NCI-H748 treated with DMSO at 0.1 percent for 48 hours (cell line): ENCODE data around the gene HTD2.
"Not testable (repeated sequence)": the region's sequence is repeated elsewhere in the genome, so short reads cannot be mapped to it uniquely, and the experiment has no call there.

Source experiments
- DNase-seq: peaks from one replicate; lab custom pipeline; 2025; lab: John Stamatoyannopoulos, UW

HTD2 gene

DNA sequence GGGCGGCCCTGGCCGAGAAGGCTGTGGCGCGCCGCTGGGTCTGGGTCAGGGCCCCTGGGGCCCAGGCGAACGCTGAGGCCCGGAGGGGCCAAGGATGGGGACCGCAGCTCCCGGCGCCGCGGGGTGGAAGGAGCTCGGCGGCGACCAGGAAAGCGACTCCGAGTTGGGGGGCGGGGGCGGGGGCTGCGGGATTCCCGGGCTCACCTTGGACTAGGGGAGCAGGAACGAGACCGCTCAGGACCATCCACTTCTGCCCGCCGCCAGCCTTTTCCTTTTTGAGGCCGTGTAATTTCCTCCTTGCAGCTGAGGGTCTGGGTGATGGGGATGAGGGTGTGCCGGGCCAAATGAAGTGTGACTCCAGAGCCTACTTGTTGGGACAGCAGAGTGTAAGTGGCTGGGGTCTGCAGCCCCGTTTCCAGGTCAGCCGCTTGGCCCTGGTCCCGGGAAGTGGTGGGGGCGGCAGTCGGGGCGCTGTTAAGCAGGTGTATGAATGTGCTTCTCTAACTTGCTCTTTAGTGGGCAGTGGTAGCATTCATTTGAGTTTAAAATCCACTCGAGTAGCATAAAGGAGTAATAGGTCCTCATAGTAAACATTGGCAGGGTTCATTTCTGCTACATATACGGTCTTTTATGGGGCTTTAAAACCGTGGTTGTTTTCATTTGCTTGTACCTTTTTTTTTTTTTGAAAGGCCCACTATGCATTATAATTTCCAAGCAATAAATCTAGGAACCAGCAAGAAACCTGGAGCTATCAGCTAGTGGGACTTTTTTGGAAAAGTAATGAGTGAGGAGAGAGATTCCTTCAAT lies 27.1 kb downstream of the HTD2 start:
- DNase-seq: peak; percentile 5

DNA sequence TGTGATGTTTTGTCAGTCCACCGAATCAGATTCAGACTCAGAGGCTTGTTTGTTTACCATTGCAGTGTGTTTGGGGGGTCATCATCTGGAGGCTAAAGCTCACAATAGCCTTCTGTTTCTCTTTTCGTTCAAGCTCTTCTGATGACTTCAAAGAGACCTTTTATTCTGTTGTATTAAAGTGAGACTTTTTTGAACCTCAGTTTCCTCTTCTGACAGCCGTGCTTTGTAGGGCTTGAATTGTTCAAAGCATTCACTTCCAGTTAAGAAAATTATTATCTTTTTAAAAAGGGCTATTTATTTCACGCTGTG lies 27.6 kb downstream of the HTD2 start:
- no peak for DNase-seq

DNA sequence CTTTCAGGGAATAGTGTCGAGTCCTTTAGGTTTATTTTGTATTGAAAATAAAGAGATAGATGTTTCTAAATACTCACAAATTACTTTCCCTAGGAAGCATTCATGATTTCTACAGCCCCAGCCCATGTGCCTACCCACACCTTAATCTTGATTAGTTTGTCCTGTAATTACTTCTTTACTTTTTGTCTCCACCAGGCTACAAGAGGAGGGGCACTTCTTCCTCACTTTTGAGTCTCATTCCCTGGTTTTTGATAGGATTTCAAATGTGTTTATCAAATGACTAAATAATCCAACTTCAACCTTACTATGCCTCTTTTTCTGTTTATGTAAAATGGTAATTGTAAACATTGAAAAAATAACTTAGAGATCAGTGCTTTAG lies 28.2 kb downstream of the HTD2 start:
- DNase-seq: no peak

DNA sequence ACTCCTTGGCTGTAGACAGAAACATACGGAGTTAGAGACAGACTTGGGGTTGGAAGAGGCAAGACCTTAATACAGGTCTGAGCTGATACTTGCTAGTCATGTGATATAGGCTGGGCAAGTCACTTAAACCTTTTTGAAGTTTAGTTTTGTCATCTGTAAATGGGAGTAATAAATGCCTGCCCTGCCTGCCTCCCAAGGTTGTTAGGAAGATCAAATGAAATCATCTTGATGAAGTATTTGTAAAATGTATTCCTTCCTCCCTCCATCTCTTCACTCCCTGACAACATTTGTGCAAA lies 29.3 kb downstream of the HTD2 start:
- DNase-seq: no peak

DNA sequence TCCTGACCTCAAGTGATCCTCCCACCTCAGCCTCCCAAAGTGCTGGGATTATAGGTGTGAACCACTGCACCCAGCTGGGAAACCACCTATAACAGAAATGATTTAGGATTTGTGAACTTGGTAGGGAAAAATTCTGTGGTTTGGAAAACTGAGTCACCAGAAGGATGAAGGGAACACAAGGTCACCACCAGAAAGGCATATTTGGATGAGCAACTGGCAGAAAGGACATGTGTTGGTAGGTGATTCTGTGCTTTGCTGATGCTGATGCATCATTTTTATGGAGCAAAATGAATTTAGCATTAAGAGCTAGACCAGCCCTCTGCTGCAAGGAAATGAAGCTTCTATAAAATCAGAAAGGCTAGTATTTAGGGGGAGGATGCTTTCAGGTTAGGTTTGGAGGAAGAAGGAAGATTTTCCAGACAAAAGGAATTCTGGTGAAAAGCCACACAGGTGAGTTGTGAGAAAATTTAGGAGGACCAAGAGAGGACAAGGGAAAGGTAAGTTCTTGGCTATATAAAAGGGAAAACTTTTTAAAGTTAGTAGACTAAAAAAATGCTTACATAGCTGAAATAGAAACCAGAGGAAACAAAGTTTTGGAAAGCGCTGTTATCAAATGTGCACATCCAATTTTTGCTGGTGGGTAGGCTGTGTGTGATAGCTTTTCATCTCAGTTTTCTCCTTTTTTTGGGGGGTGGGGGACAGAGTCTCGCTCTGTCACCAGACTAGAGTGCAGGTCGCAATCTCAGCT lies 30.0 kb downstream of the HTD2 start:
- no peak for DNase-seq

DNA sequence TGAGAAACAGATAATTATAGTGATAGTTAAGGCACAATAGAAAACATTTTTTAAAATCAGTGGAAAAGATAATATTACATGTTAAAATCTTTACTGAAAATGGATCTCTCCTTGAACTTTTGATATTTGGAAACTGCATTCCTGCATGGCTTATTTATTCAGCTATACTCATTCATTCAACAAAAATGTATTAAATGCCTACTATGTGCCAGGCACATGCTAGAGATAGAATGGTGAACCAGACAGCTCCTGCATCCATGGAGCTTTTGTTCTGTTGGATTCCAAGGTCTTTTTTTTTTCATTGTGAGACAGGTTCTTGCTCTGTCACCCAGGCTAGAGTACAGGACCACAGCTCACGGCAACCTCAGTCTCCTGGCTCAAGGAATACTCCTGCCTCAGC lies 30.9 kb downstream of the HTD2 start:
- no peak for DNase-seq

DNA sequence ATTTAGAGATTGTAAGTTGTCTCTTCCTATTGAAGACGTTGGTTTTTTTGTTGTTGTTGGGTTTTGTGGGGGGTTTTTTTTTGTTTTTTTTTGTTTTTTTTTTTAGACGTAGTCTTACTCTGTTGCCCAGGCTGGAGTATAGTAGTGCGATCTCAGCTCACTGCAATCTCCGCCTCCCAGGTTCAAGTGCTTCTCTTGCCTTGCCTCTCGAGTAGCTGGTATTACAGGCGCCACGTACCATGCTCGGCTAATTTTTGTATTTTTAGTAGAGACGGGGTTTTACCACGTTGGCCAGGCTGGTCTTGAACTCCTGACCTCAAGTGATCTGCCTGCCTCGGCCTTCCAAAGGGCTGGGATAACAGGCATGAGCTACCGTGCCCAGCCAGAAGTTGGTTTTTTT lies 32.8 kb downstream of the HTD2 start:
- not testable (repeated sequence) for DNase-seq

DNA sequence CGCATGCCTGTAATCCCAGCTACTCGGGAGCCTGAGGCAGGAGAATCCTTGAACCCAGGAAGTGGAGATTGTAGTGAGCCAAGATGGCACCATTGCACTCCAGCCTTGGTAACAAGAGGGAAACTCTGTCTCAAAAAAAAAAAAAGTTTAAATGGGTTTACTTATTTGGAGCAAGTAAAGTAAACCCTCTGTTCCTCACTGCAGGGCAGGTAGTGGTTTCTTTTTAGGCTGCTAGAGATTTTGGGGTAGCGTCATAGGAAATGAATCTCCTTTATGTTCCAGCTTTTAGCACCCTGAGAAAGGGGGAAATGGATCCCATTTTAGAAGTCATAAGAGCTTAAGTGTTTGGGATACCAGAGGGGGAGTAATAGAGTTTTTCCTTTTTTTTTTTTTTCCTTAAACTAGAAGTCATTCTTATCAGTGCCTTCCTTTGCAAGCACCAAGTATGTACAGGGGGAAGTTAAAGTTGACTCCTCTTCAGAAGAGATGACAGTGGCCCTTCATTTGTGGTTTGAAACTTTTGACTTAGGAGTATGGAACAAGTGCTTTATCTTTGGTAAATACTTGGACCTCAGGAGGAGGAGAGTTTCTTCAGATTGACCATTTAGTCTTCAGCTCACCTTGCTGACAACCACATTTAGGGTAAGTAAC lies 34.4 kb downstream of the HTD2 start:
- DNase-seq: no peak

DNA sequence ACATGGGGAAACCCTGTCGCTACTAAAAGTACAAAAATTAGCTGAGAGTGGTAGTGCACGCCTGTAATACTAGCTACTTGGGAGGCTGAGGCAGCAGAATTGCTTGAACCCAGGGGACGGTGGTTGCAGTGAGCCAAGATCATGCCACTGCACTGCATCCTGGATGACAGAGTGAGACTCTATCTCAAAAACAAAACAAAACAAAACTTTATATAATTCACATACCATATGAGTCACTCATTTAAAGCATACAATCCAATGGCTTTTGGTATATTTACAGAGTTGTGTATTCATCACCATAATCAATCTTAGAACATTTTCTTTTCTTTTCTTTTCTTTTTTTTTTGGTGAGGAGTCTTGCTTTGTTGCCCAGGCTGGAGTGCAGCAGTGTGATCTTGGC lies 35.1 kb downstream of the HTD2 start:
- no peak for DNase-seq

DNA sequence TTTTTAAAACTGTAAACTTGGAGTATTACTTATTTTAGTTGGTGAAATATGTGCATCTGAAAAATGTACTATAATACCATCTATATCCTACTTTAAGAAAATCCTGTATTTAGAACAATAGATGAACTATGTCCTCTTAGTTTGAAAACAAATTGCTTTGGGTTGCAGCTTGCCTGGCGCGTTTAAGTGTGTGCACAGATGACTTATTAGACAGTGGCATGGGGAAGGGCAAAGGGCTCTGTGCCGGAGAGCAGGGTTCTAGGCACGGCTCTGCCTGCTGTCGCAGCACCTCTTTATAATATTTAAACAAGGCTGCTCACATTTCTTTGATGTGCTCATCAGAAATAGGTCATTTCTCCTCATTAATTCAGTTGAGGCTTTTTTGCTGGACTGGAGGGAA lies 36.4 kb downstream of the HTD2 start:
- DNase-seq: no peak

DNA sequence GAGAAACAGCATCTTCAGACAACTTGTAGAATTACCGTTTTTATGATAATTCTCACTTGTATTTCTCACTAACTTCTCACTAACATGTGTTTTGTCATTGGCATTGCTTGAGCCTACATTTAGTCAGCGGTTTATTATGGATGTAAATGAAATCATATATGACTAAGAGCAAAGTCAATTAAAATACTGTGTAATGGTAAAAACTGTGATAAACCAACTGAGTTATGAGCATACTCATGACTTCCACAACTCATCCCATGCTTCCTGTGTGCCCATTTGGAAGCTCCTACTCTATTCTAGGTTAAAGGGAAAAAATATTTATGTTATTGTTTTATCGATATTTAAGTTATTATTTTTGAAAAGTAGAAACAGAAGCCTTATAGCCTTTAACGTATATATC lies 39.1 kb downstream of the HTD2 start:
- no peak for DNase-seq

DNA sequence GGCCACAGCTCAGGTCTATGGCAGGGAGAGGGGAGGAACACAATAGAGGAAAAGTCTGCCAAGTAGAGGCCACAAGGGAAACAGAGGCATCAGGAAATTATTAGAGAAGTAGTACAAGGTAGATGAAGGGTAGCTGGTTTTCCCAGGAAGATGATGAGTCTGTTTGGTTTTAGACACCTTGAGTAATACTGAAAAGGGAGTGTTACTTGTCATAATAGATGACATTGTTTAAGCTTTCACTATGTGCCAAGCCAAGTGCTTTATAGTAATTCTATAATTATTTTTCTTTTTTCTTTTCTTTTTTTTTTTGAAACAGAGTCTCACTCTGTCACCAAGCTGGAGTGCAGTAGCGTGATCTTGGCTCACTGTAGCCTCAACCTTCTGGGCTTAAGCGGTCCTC lies 40.0 kb downstream of the HTD2 start:
- DNase-seq: no peak

DNA sequence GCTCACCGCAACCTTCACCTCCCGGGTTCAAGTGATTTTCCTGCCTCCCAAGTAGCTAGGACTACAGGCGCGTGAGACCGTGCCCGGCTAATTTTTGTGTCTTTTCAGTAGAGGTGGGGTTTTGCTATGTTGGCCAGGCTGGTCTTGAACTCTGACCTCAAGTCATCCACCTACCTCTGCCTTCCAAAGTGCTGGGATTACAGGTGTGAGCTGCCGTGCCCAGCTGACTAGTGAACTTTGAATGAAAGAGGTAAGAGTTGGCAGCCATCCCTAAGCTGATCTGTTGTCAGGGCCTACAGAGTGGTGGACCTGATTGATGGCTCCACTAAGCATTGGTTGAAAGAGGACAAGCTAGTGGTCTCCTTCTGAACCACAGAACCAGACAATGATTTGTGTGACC lies 41.7 kb downstream of the HTD2 start:
- no peak for DNase-seq

DNA sequence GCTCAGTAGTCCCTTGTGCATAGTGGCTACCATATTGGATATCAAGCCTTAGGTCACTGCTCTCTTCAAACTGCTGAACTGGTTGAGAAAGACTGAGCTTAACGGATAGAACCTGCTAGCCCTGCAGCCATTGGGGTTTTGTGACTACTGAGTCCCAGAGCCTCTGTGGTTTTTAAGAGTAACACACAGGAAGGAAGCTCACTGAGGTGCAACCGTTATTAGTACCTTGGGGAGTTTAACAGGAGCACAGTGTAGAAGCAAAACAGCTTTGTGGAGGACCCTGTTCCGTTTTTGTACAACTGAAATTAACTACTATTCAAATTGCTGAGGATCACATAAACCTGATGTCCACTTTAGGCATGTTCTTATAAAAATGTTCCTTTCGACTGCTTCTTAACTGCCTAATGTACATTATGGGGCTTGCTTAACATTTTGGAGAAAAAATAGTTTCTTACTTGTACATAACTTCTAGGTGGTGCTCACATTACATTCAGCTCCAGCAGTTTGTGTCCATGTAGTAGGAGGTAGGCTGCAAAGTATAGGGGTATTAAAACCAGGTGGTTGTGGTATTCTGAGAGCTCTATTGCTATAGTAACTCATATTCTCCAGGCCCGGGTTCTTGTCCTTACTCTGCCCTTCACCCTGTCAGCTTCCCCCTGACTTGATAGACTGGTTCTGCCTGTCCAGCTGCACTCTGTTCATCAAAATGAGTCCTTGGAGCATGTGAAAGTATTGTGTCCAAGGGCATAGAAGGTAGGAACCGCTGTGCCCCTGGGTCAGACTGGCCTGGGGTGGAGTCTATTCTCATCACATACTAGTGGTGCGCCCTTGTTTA lies 43.7 kb downstream of the HTD2 start:
- no peak for DNase-seq

DNA sequence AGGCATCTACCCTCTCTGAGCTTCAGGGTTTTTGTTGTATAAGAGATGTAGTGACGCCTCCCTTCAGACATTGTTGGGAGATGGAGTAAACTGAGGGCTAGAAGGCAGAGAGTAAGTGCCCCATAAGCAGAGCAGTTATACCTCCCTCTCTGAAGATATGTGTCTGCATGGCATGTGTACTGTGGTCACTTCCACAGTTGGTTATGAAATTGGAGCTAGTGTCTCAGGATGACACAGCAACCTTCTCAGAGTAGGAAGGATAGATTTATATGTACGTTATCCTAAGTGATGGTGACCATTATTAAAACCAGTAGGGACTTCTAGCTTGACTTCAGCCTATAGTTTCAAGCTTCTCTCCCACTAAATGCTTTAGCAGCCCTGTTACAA lies 44.3 kb downstream of the HTD2 start:
- no peak for DNase-seq

DNA sequence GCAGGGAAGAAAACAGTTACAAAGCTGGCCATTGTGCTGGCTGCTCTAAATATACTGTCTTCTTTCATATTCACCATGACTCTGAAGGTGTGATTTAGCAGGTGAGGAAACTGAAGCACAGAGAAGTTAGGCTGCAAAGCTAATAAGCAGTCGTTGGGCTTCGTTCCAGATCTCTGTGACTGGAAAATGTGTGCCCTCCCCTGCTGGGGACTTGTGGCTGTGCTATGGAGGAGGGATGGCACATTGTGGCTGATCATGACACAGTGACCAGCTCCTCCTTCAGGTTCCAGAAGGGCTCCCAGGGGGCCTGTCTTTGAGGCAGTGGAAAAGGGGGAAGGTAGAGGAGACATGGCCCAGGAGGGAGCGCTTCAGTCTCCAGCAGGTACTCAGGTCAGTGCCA lies 45.6 kb downstream of the HTD2 start:
- no peak for DNase-seq

DNA sequence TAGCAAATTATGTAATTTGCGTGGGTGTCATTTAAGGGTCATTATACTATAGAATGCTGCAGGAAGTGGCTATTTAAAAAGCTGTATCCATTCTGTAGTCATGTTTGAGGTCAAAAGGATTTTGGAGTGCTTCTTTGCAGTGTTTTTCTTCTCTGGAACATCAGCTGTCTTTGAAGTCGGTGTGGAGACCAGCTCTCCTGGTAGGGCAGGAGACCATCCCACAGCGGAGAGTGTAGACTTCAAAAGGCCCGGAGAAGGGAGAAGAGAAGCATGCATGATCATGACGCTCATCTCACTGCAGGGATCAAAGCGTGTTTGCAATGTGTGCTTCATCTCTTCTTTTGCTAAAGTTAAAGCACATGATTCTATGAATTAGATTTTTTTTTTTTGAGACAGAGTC lies 46.3 kb downstream of the HTD2 start:
- no peak for DNase-seq

DNA sequence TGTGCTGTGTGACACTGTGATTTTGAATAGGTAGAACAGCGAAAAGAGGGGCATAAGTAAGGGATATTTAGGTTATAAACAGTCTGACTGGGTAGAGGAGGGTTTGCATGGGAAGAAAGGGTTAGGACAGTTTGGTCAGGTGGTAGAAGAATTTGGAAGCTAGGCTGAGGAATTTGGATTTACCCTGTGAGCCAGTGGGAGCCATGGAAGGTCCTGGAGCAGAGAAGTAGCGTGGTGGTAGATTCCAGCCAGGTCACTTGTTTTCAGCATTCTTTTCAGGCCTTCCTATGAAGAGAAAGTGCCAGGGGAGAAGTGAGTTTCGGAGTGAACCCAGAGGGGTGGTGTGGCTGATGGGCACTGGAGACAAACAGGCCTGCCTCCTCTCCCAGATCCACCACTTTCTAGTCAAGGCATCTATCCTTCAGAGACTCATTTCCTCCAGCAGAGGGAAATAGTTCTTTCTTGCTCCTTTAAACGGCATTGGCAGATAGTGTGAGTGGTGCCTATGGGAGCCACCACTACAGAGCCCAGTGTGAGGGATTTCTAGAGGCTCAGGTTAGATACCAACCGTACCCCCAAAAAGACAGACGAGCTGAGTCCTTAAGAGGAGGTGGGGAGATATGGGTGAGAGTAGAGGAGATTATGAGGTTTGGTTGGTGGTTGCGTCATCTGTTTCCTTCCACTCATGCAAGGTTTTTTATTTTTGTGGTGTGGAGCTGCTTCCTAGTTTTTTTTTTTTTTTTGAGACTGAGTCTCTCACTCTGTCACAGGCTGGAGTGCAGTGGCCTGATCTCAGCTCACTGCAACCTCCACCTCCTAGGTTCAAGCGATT lies 47.6 kb downstream of the HTD2 start:
- DNase-seq: no peak

DNA sequence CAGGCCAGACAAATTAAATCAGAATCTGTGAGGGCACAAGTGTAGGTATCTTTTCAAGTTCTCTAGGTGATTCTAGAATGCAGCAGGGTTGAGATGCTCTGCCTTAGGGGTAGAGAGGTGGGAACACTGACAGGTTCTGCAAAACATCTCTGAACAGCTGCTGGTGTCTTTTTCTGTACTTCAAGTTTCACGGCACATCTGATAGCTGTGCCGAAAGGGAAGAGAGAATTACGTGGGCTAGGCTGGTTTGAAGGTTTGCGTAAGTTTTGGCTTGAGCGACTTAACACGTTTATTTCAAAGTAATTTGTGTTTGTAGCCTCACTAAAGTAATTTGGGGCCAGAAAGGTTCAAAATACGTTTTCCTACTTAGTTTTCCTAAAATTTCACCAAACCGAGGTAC lies 48.9 kb downstream of the HTD2 start:
- DNase-seq: no peak

DNA sequence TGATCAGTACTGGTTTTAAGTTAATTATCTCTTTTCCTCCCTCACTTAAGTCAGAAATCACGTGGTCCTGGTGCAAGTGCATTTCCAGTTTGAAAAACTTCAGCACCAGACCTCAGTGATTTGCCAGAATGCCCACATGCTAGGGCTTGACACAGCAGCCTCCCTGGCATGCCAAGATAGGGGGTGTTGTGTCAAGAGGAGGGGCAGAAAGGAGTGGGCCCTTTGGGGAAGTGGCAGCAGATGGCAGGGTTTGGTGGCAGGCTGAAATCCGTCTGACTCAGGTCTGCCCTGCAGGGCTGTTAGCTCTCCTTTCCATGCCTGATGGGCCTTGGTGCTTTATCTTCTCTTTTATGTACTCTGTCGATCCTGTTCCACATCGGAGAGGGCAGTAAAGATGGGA lies 49.7 kb downstream of the HTD2 start:
- no peak for DNase-seq

DNA sequence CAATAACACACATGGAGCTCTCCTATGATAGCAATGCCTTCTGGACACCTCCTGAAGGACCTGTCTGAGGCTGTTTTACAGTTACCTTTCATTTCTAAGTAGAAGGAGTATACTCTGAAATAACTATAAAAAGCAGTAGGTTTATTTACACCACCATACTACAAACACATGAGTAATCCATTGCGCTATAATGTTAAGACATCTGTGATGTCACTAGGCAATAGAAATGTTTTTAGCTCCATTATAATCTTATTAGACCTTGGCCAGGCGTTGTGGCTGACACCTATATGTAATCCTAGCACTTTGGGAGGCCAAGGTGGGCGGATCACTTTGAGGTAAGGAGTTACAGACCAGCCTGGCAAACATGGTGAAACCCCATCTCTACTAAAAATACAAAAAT lies 51.1 kb downstream of the HTD2 start:
- DNase-seq: no peak

DNA sequence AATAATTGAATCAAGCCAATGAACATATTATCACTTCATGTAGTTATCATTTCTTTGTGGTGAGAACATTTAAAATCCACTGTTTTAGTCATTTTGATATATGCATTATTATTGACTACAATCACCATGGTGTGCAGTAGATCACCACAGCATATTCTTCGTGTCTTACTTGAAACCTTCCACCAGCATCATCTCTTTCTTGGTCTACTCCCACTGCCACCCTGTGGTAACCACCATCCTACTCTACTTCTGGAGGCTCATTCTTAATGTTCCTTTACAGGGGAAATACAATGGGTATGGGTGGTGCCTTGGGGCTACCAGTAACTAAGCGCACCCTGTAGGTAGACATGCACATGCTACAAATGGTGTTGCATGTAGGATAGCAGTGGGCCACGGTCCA lies 51.8 kb downstream of the HTD2 start:
- DNase-seq: no peak
